Stimulated activated CD8-positive, alpha-beta memory T cell treated with anti-CD3 and anti-CD28 coated beads, Interleukin-12 subunit alpha, Interleukin-12 subunit beta, amount 100 ng/mL, for 24 hours (primary cell): ENCODE measurements around the gene GRIK2.
"Not testable (repeated sequence)": the region's sequence is repeated elsewhere in the genome, so short reads cannot be mapped to it uniquely, and the experiment has no call there.

Source experiments
- DNase-seq: peaks from one replicate; pipeline ENCODE4 v3.0.0-alpha.2; 2020; ENCODE audit errors: extremely low read depth

GRIK2 gene

GRCh38 chr6:102015431-102015830 lies 621.9 kb downstream of the GRIK2 start:
- no peak for DNase-seq

- no peak for DNase-seq
These were observed 628.8 kb downstream of the GRIK2 start for GRCh38 chr6:102022281-102022680.

- DNase-seq: no peak
These were observed 629.3 kb downstream of the GRIK2 start for GRCh38 chr6:102022803-102023202.

GRCh38 chr6:102023977-102024657 lies 630.6 kb downstream of the GRIK2 start:
- no peak for DNase-seq

- no peak for DNase-seq
These were observed 633.1 kb downstream of the GRIK2 start for GRCh38 chr6:102026649-102027048.

GRCh38 chr6:102028176-102028575 lies 634.7 kb downstream of the GRIK2 start:
- DNase-seq: no peak

- no peak for DNase-seq
These were observed 645.5 kb downstream of the GRIK2 start for GRCh38 chr6:102038964-102039363.

GRCh38 chr6:102039441-102039840 lies 645.9 kb downstream of the GRIK2 start:
- DNase-seq: no peak

GRCh38 chr6:102051001-102051400 lies 657.5 kb downstream of the GRIK2 start:
- no peak for DNase-seq

GRCh38 chr6:102051720-102052119 lies 658.2 kb downstream of the GRIK2 start:
- DNase-seq: no peak

GRCh38 chr6:102064142-102064541 lies 670.6 kb downstream of the GRIK2 start:
- no peak for DNase-seq

- DNase-seq: no peak
These were observed 672.8 kb downstream of the GRIK2 start for GRCh38 chr6:102066301-102066700.

GRCh38 chr6:102068349-102068929 lies 674.9 kb downstream of the GRIK2 start:
- no peak for DNase-seq

- no peak for DNase-seq
These were observed 682.0 kb downstream of the GRIK2 start for GRCh38 chr6:102075539-102075938.

- DNase-seq: no peak
These were observed 691.7 kb downstream of the GRIK2 start for GRCh38 chr6:102085257-102085656.

- not testable (repeated sequence) for DNase-seq
These were observed 694.7 kb downstream of the GRIK2 start for GRCh38 chr6:102088160-102088559.

- no peak for DNase-seq
These were observed 720.9 kb downstream of the GRIK2 start for GRCh38 chr6:102114402-102114801.

- no peak for DNase-seq
These were observed 722.4 kb downstream of the GRIK2 start for GRCh38 chr6:102115911-102116310.

GRCh38 chr6:102118034-102118433 lies 724.5 kb downstream of the GRIK2 start:
- no peak for DNase-seq
